Esophagus muscularis mucosa (tissue), 4 donors: ENCODE results near the gene SPINT4.

Experiments used
- EP300 ChIP-seq: sonication (generic); formaldehyde crosslinking; IDR thresholded peaks from one replicate; pipeline ENCODE4 v1.6.1; 2017; ENCODE audit warnings: antibody characterized with exemption
- POLR2A ChIP-seq: fragments of 450-650 bp; IDR thresholded peaks from one replicate; pipeline ENCODE4 v1.6.1; 2017; ENCODE audit warnings: antibody characterized with exemption, moderate library complexity, mild to moderate bottlenecking, low read depth
- POLR2AphosphoS5 ChIP-seq, 2 donors: sonication (generic); formaldehyde crosslinking; IDR thresholded peaks; one replicate each; pipeline ENCODE4 v1.6.1; 2017; ENCODE audit warnings: antibody characterized with exemption in 2 of 2
- TF ChIP-seq, protein P1 (sequence below), 3 experiments: fragments of 200-600 bp in 2 of 3; fragments of 450-650 bp in 1 of 3; sonication (generic) in 2 of 3; IDR thresholded peaks; one replicate each; pipeline ENCODE4 v1.5.1; 2017 to 2019; ENCODE audit warnings: antibody characterized with exemption in 3 of 3, mild to moderate bottlenecking in 2 of 3, moderate library complexity in 1 of 3

DNA sequence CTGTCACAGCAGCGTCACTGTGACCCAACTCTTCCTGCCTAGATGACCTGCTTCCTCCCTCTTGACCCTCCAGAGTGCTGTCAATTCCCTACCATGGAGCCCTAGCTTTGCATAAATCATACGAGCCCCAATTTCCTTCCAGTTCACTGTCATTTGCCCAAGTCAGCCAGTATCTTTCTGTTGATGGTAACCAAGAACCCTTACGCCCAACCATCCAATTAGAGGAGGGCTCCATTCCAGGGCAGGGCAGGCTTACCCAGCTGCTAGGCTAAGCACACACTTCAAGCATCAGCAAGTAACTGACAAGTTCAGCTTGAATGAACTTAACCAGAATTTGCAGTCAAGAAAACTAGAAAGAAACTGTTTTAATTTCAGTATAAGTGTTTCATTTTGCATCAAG, 43.8 kb downstream of the SPINT4 start:
- TF ChIP-seq, protein P1, sequence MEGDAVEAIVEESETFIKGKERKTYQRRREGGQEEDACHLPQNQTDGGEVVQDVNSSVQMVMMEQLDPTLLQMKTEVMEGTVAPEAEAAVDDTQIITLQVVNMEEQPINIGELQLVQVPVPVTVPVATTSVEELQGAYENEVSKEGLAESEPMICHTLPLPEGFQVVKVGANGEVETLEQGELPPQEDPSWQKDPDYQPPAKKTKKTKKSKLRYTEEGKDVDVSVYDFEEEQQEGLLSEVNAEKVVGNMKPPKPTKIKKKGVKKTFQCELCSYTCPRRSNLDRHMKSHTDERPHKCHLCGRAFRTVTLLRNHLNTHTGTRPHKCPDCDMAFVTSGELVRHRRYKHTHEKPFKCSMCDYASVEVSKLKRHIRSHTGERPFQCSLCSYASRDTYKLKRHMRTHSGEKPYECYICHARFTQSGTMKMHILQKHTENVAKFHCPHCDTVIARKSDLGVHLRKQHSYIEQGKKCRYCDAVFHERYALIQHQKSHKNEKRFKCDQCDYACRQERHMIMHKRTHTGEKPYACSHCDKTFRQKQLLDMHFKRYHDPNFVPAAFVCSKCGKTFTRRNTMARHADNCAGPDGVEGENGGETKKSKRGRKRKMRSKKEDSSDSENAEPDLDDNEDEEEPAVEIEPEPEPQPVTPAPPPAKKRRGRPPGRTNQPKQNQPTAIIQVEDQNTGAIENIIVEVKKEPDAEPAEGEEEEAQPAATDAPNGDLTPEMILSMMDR (IDR thresholded peaks at IDR 0.05) = no peak
- TF ChIP-seq EP300 (no peak), POLR2A (no peak), POLR2AphosphoS5 (IDR thresholded peaks at IDR 0.05) (no peak)
